IMR-90 (cell line): Measurements from ENCODE around the gene CCDC88B. TPM values are rescaled to one million over a fixed set of nuclear protein-coding genes. Genes with fewer than 3 reads are reported as not detected.

Source experiments
- ATAC-seq: fragments of 200-7000 bp; cut with Tn5 transposase; 2 replicates; pipeline ENCODE4 v1.9.1; 2020; ENCODE audit warnings: low read depth, mild to moderate bottlenecking, moderate library complexity
- BruUV-seq: library from RNA; stranded (reverse); fragments of 400-500 nt; replicated peaks from 2 replicates; lab custom pipeline; 2021; lab: Mats Ljungman, UMichigan
- CTCF ChIA-PET: fragments of 300-600 bp; formaldehyde crosslinking; extraction: SDS; loops from one replicate; lab custom pipeline; 2021; ENCODE audit warnings: antibody characterized with exemption; lab: Yijun Ruan, JAX
- POLR2A ChIA-PET: fragments of 300-600 bp; sonication (Branson Sonifier 250); formaldehyde crosslinking; loops from one replicate; lab custom pipeline; 2022; ENCODE audit warnings: antibody characterized with exemption; ENCODE audit not compliant: unreplicated experiment; lab: Charles Lee
- DNase-seq: peaks from one replicate; pipeline ENCODE4 v3.0.0; 2013
- H2AFZ ChIP-seq: replicated peaks from 2 replicates; pipeline ENCODE3; 2013; ENCODE audit warnings: low read length, mild to moderate bottlenecking; ENCODE audit not compliant: poor library complexity
- H2AK5ac ChIP-seq: 2 replicates; pipeline ENCODE4 v1.6.1; 2013; ENCODE audit warnings: low read depth, low read length, inconsistent platforms
- H2AK9ac ChIP-seq: replicated peaks from 2 replicates; pipeline ENCODE3; 2013; ENCODE audit warnings: mild to moderate bottlenecking, low read depth, low read length, moderate library complexity; ENCODE audit not compliant: poor library complexity
- H2BK120ac ChIP-seq: 2 replicates; pipeline ENCODE4 v1.6.1; 2013; ENCODE audit warnings: low read depth, low read length, inconsistent platforms
- H2BK15ac ChIP-seq: 3 replicates; pipeline ENCODE4 v1.6.1; 2013; ENCODE audit warnings: low read depth, low read length, inconsistent platforms
- H2BK20ac ChIP-seq: 2 replicates; pipeline ENCODE4 v1.6.1; 2013; ENCODE audit warnings: low read depth, mild to moderate bottlenecking, inconsistent platforms, low read length, moderate library complexity
- H2BK5ac ChIP-seq: 2 replicates; pipeline ENCODE4 v1.6.1; 2013; ENCODE audit warnings: mild to moderate bottlenecking, low read depth, low read length, inconsistent platforms; ENCODE audit not compliant: poor library complexity, severe bottlenecking
- H3K14ac ChIP-seq: replicated peaks from 2 replicates; pipeline ENCODE4 v1.6.1; 2013; ENCODE audit warnings: low read depth, low read length, inconsistent platforms
- H3K18ac ChIP-seq: 2 replicates; pipeline ENCODE4 v1.6.1; 2013; ENCODE audit warnings: low read depth, low read length, control low read depth
- H3K23ac ChIP-seq: 2 replicates; pipeline ENCODE4 v1.6.1; 2013; ENCODE audit warnings: low read depth, low read length, inconsistent platforms
- H3K27ac ChIP-seq: 2 replicates; pipeline ENCODE4 v1.5.1; 2013; ENCODE audit warnings: mild to moderate bottlenecking, control low read depth, low read length; ENCODE audit not compliant: insufficient read depth
- H3K27me3 ChIP-seq: 2 replicates; pipeline ENCODE4 v1.6.1; 2013; ENCODE audit warnings: low read length; ENCODE audit not compliant: control insufficient read depth, insufficient read depth
- H3K36me3 ChIP-seq: 2 replicates; pipeline ENCODE4 v1.6.1; 2013; ENCODE audit warnings: low read length, mixed read lengths; ENCODE audit not compliant: control insufficient read depth, insufficient read depth
- H3K4ac ChIP-seq: 2 replicates; pipeline ENCODE4 v1.6.1; 2013; ENCODE audit warnings: low read depth, low read length, inconsistent platforms
- H3K4me1 ChIP-seq: 2 replicates; pipeline ENCODE4 v1.6.1; 2013; ENCODE audit warnings: low read length, mixed read lengths; ENCODE audit not compliant: control insufficient read depth, insufficient read depth
- H3K4me2 ChIP-seq: 2 replicates; pipeline ENCODE4 v1.6.1; 2013; ENCODE audit warnings: low read depth, mild to moderate bottlenecking, control low read depth, low read length, moderate library complexity
- H3K4me3 ChIP-seq: 2 replicates; pipeline ENCODE4 v1.5.1; 2013; ENCODE audit warnings: low read depth, mild to moderate bottlenecking, control low read depth, low read length, moderate library complexity; ENCODE audit not compliant: insufficient read depth
- H3K56ac ChIP-seq: 2 replicates; pipeline ENCODE4 v1.6.1; 2013; ENCODE audit warnings: low read length, inconsistent platforms; ENCODE audit not compliant: insufficient read depth; ENCODE audit errors: extremely low read depth
- H3K79me1 ChIP-seq, 2 experiments: 2 replicates each; pipeline ENCODE4 v1.6.1; 2013; ENCODE audit warnings: low read length in 2 of 2, inconsistent platforms in 1 of 2, low read depth in 1 of 2
- H3K9ac ChIP-seq: 2 replicates; pipeline ENCODE4 v1.6.1; 2013; ENCODE audit warnings: low read depth, low read length, control low read depth
- H3K9me1 ChIP-seq: 2 replicates; pipeline ENCODE4 v1.6.1; 2013; ENCODE audit warnings: low read length, inconsistent platforms; ENCODE audit not compliant: insufficient read depth
- H3K9me3 ChIP-seq: 2 replicates; pipeline ENCODE4 v1.6.1; 2013; ENCODE audit warnings: low read length; ENCODE audit not compliant: control insufficient read depth, insufficient read depth
- H4K20me1 ChIP-seq: 2 replicates; pipeline ENCODE4 v1.6.1; 2013; ENCODE audit warnings: low read length, inconsistent platforms; ENCODE audit not compliant: insufficient read depth
- H4K5ac ChIP-seq: 2 replicates; pipeline ENCODE4 v1.6.1; 2013; ENCODE audit warnings: mild to moderate bottlenecking, low read depth, low read length, control low read depth
- H4K8ac ChIP-seq, 2 experiments: 2 replicates each; pipeline ENCODE4 v1.6.1; 2013; ENCODE audit warnings: low read depth in 2 of 2, low read length in 2 of 2, control low read depth in 1 of 2, inconsistent platforms in 1 of 2
- H4K91ac ChIP-seq: 2 replicates; pipeline ENCODE4 v1.6.1; 2013; ENCODE audit warnings: low read depth, low read length, inconsistent platforms; ENCODE audit not compliant: insufficient read depth
- BHLHE40 ChIP-seq: fragments of 150-350 bp; IDR thresholded peaks from 2 replicates; pipeline ENCODE4 v1.6.1; 2016; ENCODE audit warnings: mild to moderate bottlenecking, low read depth, low read length
- CEBPB ChIP-seq: IDR thresholded peaks from 2 replicates; pipeline ENCODE4 v1.6.1; 2012; ENCODE audit warnings: low read depth, low read length, improper control_type of control experiment
- CTCF ChIP-seq: conservative IDR thresholded peaks from 2 replicates; pipeline ENCODE4 v1.5.1; 2012; ENCODE audit warnings: mild to moderate bottlenecking, low read depth, low read length, improper control_type of control experiment
- ELK1 ChIP-seq: fragments of 150-350 bp; IDR thresholded peaks from 2 replicates; pipeline ENCODE4 v1.6.1; 2016; ENCODE audit warnings: low read depth, mild to moderate bottlenecking, low read length, moderate library complexity, borderline replicate concordance
- FOS ChIP-seq: fragments of 150-350 bp; IDR thresholded peaks from 2 replicates; pipeline ENCODE4 v1.6.1; 2016; ENCODE audit warnings: low read depth, low read length
- MAFK ChIP-seq: IDR thresholded peaks from 2 replicates; pipeline ENCODE4 v1.6.1; 2012; ENCODE audit warnings: low read depth, low read length, improper control_type of control experiment
- MXI1 ChIP-seq: IDR thresholded peaks from 2 replicates; pipeline ENCODE4 v1.6.1; 2012; ENCODE audit warnings: low read depth, mild to moderate bottlenecking, low read length, moderate library complexity, borderline replicate concordance
- NFE2L2 ChIP-seq: fragments of 150-350 bp; IDR thresholded peaks from 2 replicates; pipeline ENCODE4 v1.6.1; 2016; ENCODE audit warnings: low read depth, mild to moderate bottlenecking, low read length
- POLR2A ChIP-seq: IDR thresholded peaks from 2 replicates; pipeline ENCODE4 v1.6.1; 2012; ENCODE audit warnings: mild to moderate bottlenecking, low read depth, low read length
- RAD21 ChIP-seq: IDR thresholded peaks from 2 replicates; pipeline ENCODE4 v1.6.1; 2012; ENCODE audit warnings: low read length, improper control_type of control experiment
- RCOR1 ChIP-seq: IDR thresholded peaks from 2 replicates; pipeline ENCODE4 v1.6.1; 2012; ENCODE audit warnings: mild to moderate bottlenecking, low read length, improper control_type of control experiment; ENCODE audit not compliant: insufficient replicate concordance
- RFX5 ChIP-seq: IDR thresholded peaks from 2 replicates; pipeline ENCODE4 v1.8.0; 2012; ENCODE audit warnings: low read depth, mild to moderate bottlenecking, low read length, moderate library complexity
- SMC3 ChIP-seq: fragments of 150-350 bp; IDR thresholded peaks from 2 replicates; pipeline ENCODE4 v1.6.1; 2016; ENCODE audit warnings: low read depth, mild to moderate bottlenecking, antibody characterized with exemption, low read length, moderate library complexity
- WGBS, 2 experiments: methylation state at CpG; one replicate each; pipeline versions ENCODE4 v1.1.5 to v1.1.7; 2013; ENCODE audit warnings: missing lambda C conversion rate in 2 of 2; ENCODE audit not compliant: insufficient read length in 1 of 2; ENCODE audit errors: extremely low coverage in 2 of 2; 5-methylcytosine and 5-hydroxymethylcytosine counted together
- dilution Hi-C: fragments of 300-500 bp; cut with HindIII; formaldehyde crosslinking; loops from one replicate; pipeline ENCODE4 v1.14.3; 2018; ENCODE audit warnings: low sequenced_read_pairs; ENCODE audit not compliant: unreplicated experiment
- in situ Hi-C: fragments of 300-500 bp; cut with MboI; formaldehyde crosslinking; loops from 3 replicates; pipeline ENCODE4 v1.14.3; 2019; ENCODE audit warnings: low sequenced_read_pairs, inconsistent platforms, mixed read lengths
- intact Hi-C: fragments of 100-400 bp; cut with micrococcal nuclease; formaldehyde crosslinking; loops from 2 replicates; pipeline ENCODE4 v1.10.0; 2022
- polyA plus RNA-seq, 3 experiments: library from polyadenylated mRNA; depleted of rRNA; stranded (reverse); fragments of >200 nt; gene quantifications; 2 replicates each; pipeline ENCODE4 v1.2.3, GENCODE V29; 2012; ENCODE audit warnings: low replicate concordance in 1 of 3
- total RNA-seq: library from RNA; depleted of rRNA; stranded (reverse); fragments of >200 nt; gene quantifications from 2 replicates; pipeline ENCODE4 v1.2.3, GENCODE V29; 2012
- TF ChIP-seq, protein P1 (sequence below): fragments of 150-350 bp; IDR thresholded peaks from 2 replicates; pipeline ENCODE4 v1.6.1; 2017; ENCODE audit warnings: mild to moderate bottlenecking, antibody characterized with exemption, low read length, low read depth

CCDC88B gene
- total and polyA plus RNA-seq, 2 of the 4 experiments (the other 2 are of a cell fraction) = 1.3 to 2.5 TPM

DNA sequence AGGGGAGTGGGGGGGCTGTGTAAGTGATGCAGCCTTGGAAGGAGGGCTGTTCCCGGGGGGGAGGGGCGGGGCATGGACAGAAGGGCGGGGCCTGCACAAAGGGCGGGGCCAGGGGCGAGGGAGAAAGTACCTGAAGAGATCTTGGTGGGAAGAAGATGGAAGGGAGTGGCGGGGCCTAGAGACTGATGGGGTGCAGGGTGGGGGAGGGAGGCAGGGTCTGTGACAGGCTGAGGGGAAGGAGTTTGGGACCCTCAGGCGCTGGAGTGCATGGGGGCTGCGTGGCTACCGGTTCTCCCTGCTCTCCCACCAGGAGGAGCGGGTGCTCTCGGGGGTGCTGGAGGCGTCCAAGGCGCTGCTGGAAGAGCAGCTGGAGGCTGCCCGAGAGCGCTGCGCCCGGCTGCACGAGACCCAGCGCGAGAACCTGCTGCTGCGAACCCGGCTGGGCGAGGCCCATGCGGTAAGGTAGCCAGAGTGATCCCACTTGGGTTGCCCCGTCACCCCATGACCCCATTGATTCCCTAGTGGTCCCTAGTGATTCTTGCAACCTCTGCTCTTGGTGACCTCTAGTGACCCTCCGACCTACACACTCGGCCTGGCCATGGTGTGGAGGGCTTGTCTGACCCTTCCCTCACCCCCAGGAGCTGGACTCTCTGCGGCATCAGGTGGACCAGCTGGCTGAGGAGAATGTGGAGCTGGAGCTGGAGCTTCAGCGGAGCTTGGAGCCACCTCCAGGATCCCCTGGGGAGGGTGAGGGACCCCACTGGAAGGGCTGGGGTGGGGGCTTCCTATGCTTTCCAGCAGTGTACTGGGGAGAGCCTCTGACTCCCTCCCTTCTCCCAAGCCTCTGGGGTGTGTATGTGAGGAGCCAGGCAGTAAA is 3.1 kb downstream of the CCDC88B start:
- no peak overlapping the region for H3K4me3 ChIP-seq
- H3K4ac ChIP-seq = no peak overlapping the region
- no TSS peak for BruUV-seq
- TF ChIP-seq RFX5 = no peak
- no peak for TF ChIP-seq RAD21
- no peak for TF ChIP-seq MXI1
- TF ChIP-seq, protein P1, sequence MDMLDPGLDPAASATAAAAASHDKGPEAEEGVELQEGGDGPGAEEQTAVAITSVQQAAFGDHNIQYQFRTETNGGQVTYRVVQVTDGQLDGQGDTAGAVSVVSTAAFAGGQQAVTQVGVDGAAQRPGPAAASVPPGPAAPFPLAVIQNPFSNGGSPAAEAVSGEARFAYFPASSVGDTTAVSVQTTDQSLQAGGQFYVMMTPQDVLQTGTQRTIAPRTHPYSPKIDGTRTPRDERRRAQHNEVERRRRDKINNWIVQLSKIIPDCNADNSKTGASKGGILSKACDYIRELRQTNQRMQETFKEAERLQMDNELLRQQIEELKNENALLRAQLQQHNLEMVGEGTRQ = no peak
- no peak for TF ChIP-seq ELK1
- TF ChIP-seq FOS = no peak
- no peak for TF ChIP-seq RCOR1
- TF ChIP-seq SMC3 = no peak
- TF ChIP-seq MAFK = no peak
- TF ChIP-seq CTCF = no peak
- no peak for TF ChIP-seq POLR2A
- no peak for TF ChIP-seq NFE2L2
- no peak for TF ChIP-seq CEBPB
- no peak for TF ChIP-seq BHLHE40

More for the DNA sequence above, 3.1 kb downstream of the CCDC88B start:
- DNase-seq (no peak), ATAC-seq (no peak; the same call in 1 of the 2 replicates)
- Histone ChIP-seq H3K9me1 (no peaks in the 10 kb centered on the region), H3K56ac (no peak overlapping the region), H4K91ac (no peak overlapping the region), H3K18ac (no peak overlapping the region), H4K8ac (no peak overlapping the region; a peak in 1 of 4 replicates), H3K27me3 (peaks cover 11% of the 10 kb centered on the region; the same call in 1 of the 2 replicates), H2BK120ac (no peak overlapping the region), H3K4me1 (peaks cover 6% of the 10 kb centered on the region), H3K23ac (no peak overlapping the region), H3K9me3 (no peaks in the 10 kb centered on the region), H4K5ac (no peak overlapping the region), H3K79me1 (no peaks in the 10 kb centered on the region), H2BK20ac (no peak overlapping the region), H2BK15ac (no peak overlapping the region), H2AK5ac (no peak overlapping the region), H3K36me3 (no peaks in the 10 kb centered on the region), H2AK9ac (peak overlapping the region; percentile 78), H2AFZ (peak overlapping the region; percentile 97), H3K14ac (no peak overlapping the region), H2BK5ac (no peak overlapping the region), H4K20me1 (no peaks in the 10 kb centered on the region), H3K4me2 (peak overlapping the region; percentile 50; the same call in 1 of the 2 replicates), H3K27ac (no peak overlapping the region), H3K9ac (no peak overlapping the region)
- POLR2A ChIA-PET = interaction anchor here (1.1 kb wide), 1 partner anchor 26 kb away, joined by 4 read pairs; the partner anchor contains the start of gene TRMT112
- in situ Hi-C loops (no loop called here), dilution Hi-C loops (no loop called here), intact Hi-C loops (no loop called here)
- WGBS, 2 experiments = 67% methylated on average over 6 of the region's 29 CpGs; no CpG with 5 or more reads in 1 of the 2 experiments
- CTCF ChIA-PET = interaction anchor here (0.6 to 2.2 kb wide), 5 partner anchors 10 to 42 kb away, joined by 4 to 11 read pairs (median 6); partner anchors contain the start of genes PRDX5 and TRMT112
